Breast epithelium (tissue), 3 donors: ENCODE results near the gene C16orf78.

Source experiments
- POLR2A ChIP-seq: fragments of 450-650 bp; IDR thresholded peaks from one replicate; pipeline ENCODE4 v1.6.1; 2016; ENCODE audit warnings: antibody characterized with exemption, mild to moderate bottlenecking, moderate library complexity
- POLR2AphosphoS5 ChIP-seq, 3 donors: sonication (generic); formaldehyde crosslinking; IDR thresholded peaks; one replicate each; pipeline ENCODE4 v1.6.1; 2017; ENCODE audit warnings: antibody characterized with exemption in 3 of 3
- TF ChIP-seq, protein P1 (sequence below), 3 donors: fragments of 450-650 bp; IDR thresholded peaks; one replicate each; pipeline ENCODE4 v1.5.1; 2016 to 2017; ENCODE audit warnings: antibody characterized with exemption in 3 of 3, mild to moderate bottlenecking in 3 of 3, moderate library complexity in 3 of 3

DNA sequence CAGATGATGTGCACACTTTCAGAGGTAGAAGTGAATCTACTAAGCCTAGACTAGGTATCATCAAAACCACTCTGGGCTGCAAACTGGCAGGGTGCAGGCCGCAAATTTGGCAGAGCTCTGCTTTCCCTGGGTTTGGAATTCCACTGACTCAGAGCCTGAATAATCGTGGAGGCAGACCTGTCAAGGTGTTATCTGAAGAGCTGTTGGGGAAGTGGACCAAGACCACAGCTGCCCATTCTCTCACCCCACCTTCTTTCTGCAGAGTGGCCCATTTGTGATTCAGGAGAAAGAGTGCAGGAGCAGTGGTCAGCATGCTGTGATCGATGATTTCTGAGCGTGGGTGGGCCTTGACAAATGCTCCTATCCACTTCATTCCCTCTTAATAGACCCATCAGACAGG, 46.1 kb upstream of the C16orf78 start:
- TF ChIP-seq, protein P1, sequence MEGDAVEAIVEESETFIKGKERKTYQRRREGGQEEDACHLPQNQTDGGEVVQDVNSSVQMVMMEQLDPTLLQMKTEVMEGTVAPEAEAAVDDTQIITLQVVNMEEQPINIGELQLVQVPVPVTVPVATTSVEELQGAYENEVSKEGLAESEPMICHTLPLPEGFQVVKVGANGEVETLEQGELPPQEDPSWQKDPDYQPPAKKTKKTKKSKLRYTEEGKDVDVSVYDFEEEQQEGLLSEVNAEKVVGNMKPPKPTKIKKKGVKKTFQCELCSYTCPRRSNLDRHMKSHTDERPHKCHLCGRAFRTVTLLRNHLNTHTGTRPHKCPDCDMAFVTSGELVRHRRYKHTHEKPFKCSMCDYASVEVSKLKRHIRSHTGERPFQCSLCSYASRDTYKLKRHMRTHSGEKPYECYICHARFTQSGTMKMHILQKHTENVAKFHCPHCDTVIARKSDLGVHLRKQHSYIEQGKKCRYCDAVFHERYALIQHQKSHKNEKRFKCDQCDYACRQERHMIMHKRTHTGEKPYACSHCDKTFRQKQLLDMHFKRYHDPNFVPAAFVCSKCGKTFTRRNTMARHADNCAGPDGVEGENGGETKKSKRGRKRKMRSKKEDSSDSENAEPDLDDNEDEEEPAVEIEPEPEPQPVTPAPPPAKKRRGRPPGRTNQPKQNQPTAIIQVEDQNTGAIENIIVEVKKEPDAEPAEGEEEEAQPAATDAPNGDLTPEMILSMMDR (IDR thresholded peaks at IDR 0.05) = no peak
- TF ChIP-seq POLR2A (no peak), POLR2AphosphoS5 (IDR thresholded peaks at IDR 0.05) (no peak)
